H9 (cell line): ENCODE results near the gene MCF2L. TPM values are rescaled to one million over a fixed set of nuclear protein-coding genes. Genes with fewer than 3 reads are reported as not detected.
A peak's percentile ranks its signal among the peaks of the same experiment; 100 is the strongest.

Source experiments
- DNase-seq: peaks from one replicate; pipeline ENCODE4 v3.0.0-alpha.2; 2017
- H2AFZ ChIP-seq: one replicate; pipeline ENCODE4 v1.6.1; 2013; ENCODE audit warnings: mild to moderate bottlenecking, low read length, control low read depth, moderate library complexity
- H2AK5ac ChIP-seq: 2 replicates; pipeline ENCODE4 v1.6.1; 2013; ENCODE audit warnings: low read length, control low read depth, mixed read lengths; ENCODE audit not compliant: insufficient read length
- H2BK120ac ChIP-seq: one replicate; pipeline ENCODE4 v1.6.1; 2013; ENCODE audit warnings: low read depth, mild to moderate bottlenecking, low read length, control low read depth, inconsistent platforms; ENCODE audit not compliant: poor library complexity, severe bottlenecking
- H2BK12ac ChIP-seq: 2 replicates; pipeline ENCODE4 v1.6.1; 2013; ENCODE audit warnings: low read length, control low read depth, mixed read lengths, low read depth; ENCODE audit not compliant: insufficient read length
- H2BK15ac ChIP-seq: 2 replicates; pipeline ENCODE4 v1.6.1; 2013; ENCODE audit warnings: low read depth, low read length, control low read depth
- H2BK20ac ChIP-seq: one replicate; pipeline ENCODE4 v1.6.1; 2013; ENCODE audit warnings: low read depth, mild to moderate bottlenecking, low read length, control low read depth, inconsistent platforms; ENCODE audit not compliant: poor library complexity, severe bottlenecking
- H2BK5ac ChIP-seq: 2 replicates; pipeline ENCODE4 v1.6.1; 2013; ENCODE audit warnings: low read length, control low read depth, mixed read lengths; ENCODE audit not compliant: insufficient read length
- H3K14ac ChIP-seq: 2 replicates; pipeline ENCODE4 v1.6.1; 2013; ENCODE audit warnings: low read length, control low read depth; ENCODE audit not compliant: insufficient read depth
- H3K18ac ChIP-seq: 2 replicates; pipeline ENCODE4 v1.6.1; 2013; ENCODE audit warnings: low read depth, mild to moderate bottlenecking, mixed read lengths, low read length, control low read depth; ENCODE audit not compliant: insufficient read length
- H3K23ac ChIP-seq: 2 replicates; pipeline ENCODE4 v1.6.1; 2013; ENCODE audit warnings: low read length, control low read depth, mixed read lengths, low read depth; ENCODE audit not compliant: insufficient read length
- H3K23me2 ChIP-seq: 2 replicates; pipeline ENCODE4 v1.6.1; 2013; ENCODE audit warnings: low read depth, mild to moderate bottlenecking, mixed read lengths, low read length, control low read depth; ENCODE audit not compliant: insufficient read length, poor library complexity, severe bottlenecking
- H3K27ac ChIP-seq: 2 replicates; pipeline ENCODE4 v1.5.1; 2013; ENCODE audit warnings: low read length, control low read depth, mixed read lengths, low read depth; ENCODE audit not compliant: insufficient read length
- H3K27me3 ChIP-seq: 2 replicates; pipeline ENCODE4 v1.6.1; 2013; ENCODE audit warnings: low read length, control low read depth, inconsistent platforms; ENCODE audit not compliant: insufficient read depth
- H3K4ac ChIP-seq: 2 replicates; pipeline ENCODE4 v1.6.1; 2013; ENCODE audit warnings: low read depth, mild to moderate bottlenecking, control low read depth, inconsistent platforms, low read length, moderate library complexity
- H3K4me1 ChIP-seq: 2 replicates; pipeline ENCODE4 v1.6.1; 2013; ENCODE audit warnings: low read length, control low read depth, inconsistent platforms; ENCODE audit not compliant: insufficient read depth
- H3K4me2 ChIP-seq: 2 replicates; pipeline ENCODE4 v1.6.1; 2013; ENCODE audit warnings: low read length, control low read depth, mixed read lengths; ENCODE audit not compliant: insufficient read length, insufficient read depth
- H3K56ac ChIP-seq: 2 replicates; pipeline ENCODE4 v1.6.1; 2013; ENCODE audit warnings: low read depth, mild to moderate bottlenecking, mixed read lengths, low read length, control low read depth; ENCODE audit not compliant: insufficient read length
- H3K79me1 ChIP-seq: 2 replicates; pipeline ENCODE4 v1.6.1; 2013; ENCODE audit warnings: low read depth, mild to moderate bottlenecking, moderate library complexity, low read length, control low read depth, inconsistent platforms; ENCODE audit not compliant: insufficient read depth, poor library complexity, severe bottlenecking
- H3K79me2 ChIP-seq: 2 replicates; pipeline ENCODE4 v1.6.1; 2013; ENCODE audit warnings: low read length, control low read depth, inconsistent platforms; ENCODE audit not compliant: insufficient read depth
- H3K9ac ChIP-seq: 2 replicates; pipeline ENCODE4 v1.6.1; 2013; ENCODE audit warnings: low read length, control low read depth, mixed read lengths; ENCODE audit not compliant: insufficient read length; ENCODE audit errors: extremely low read depth
- H3K9me3 ChIP-seq: one replicate; pipeline ENCODE4 v1.6.1; 2013; ENCODE audit warnings: low read depth, low read length, inconsistent platforms; ENCODE audit not compliant: control insufficient read depth
- H3T11ph ChIP-seq: one replicate; pipeline ENCODE4 v1.6.1; 2013; ENCODE audit warnings: mild to moderate bottlenecking, low read length, control low read depth, inconsistent platforms
- H4K20me1 ChIP-seq: one replicate; pipeline ENCODE4 v1.6.1; 2013; ENCODE audit not compliant: control insufficient read depth, insufficient read length, insufficient read depth
- H4K5ac ChIP-seq: 2 replicates; pipeline ENCODE4 v1.6.1; 2013; ENCODE audit warnings: low read depth, mild to moderate bottlenecking, mixed read lengths, low read length, control low read depth; ENCODE audit not compliant: insufficient read length
- H4K8ac ChIP-seq: replicated peaks from 2 replicates; pipeline ENCODE4 v1.6.1; 2013; ENCODE audit warnings: low read length, control low read depth, mixed read lengths, low read depth; ENCODE audit not compliant: insufficient read length
- H4K91ac ChIP-seq: 2 replicates; pipeline ENCODE4 v1.6.1; 2013; ENCODE audit warnings: low read depth, mild to moderate bottlenecking, moderate library complexity, mixed read lengths, low read length, control low read depth; ENCODE audit not compliant: insufficient read length
- H3K27ac Mint-ChIP-seq, 3 experiments: 2 replicates in 2 of 3; 3 replicates in 1 of 3; pipeline ENCODE4 v1.8.0; 2020 to 2021; ENCODE audit warnings: mixed read lengths in 3 of 3, mild to moderate bottlenecking in 1 of 3, moderate library complexity in 1 of 3
- H3K27me3 Mint-ChIP-seq: 2 replicates; pipeline ENCODE4 v1.8.0; 2021; ENCODE audit warnings: low read depth, mild to moderate bottlenecking, moderate library complexity, mixed read lengths
- H3K36me3 Mint-ChIP-seq, 3 experiments: 2 replicates in 2 of 3; 3 replicates in 1 of 3; pipeline ENCODE4 v1.8.0; 2020 to 2021; ENCODE audit warnings: low read depth in 3 of 3, mixed read lengths in 3 of 3; ENCODE audit not compliant: insufficient read depth in 1 of 3
- H3K4me1 Mint-ChIP-seq, 2 experiments: 2 replicates each; pipeline ENCODE4 v1.8.0; 2020; ENCODE audit warnings: mixed read lengths in 2 of 2
- H3K4me3 Mint-ChIP-seq, 2 experiments: 2 replicates in 1 of 2; 3 replicates in 1 of 2; pipeline ENCODE4 v1.8.0; 2020 to 2021; ENCODE audit warnings: mild to moderate bottlenecking in 2 of 2, mixed read lengths in 2 of 2, moderate library complexity in 1 of 2
- H3K9me3 Mint-ChIP-seq, 2 experiments: 2 replicates in 1 of 2; 3 replicates in 1 of 2; pipeline ENCODE4 v1.8.0; 2020; ENCODE audit warnings: mild to moderate bottlenecking in 2 of 2, mixed read lengths in 2 of 2, moderate library complexity in 1 of 2
- WGBS: extraction: QIAGEN DNeasy Blood & Tissue Kit; methylation state at CpG from one replicate; pipeline ENCODE4 v1.1.7; 2013; ENCODE audit warnings: missing lambda C conversion rate, low lambda C conversion rate, mixed read lengths; ENCODE audit not compliant: insufficient read length; ENCODE audit errors: extremely low coverage; 5-methylcytosine and 5-hydroxymethylcytosine counted together
- total RNA-seq: library from RNA; stranded (reverse); gene quantifications from 2 replicates; pipeline ENCODE4 v1.2.1, GENCODE V29; 2021
- TF ChIP-seq, protein P1 (sequence below): fragments of 200-600 bp; sonication (generic); conservative IDR thresholded peaks from 3 replicates; pipeline ENCODE4 v1.8.0; 2021; ENCODE audit warnings: antibody characterized with exemption, mild to moderate bottlenecking

The MCF2L gene
- total RNA-seq, 1 experiment from 2014 or later, result 18.5 TPM

DNA sequence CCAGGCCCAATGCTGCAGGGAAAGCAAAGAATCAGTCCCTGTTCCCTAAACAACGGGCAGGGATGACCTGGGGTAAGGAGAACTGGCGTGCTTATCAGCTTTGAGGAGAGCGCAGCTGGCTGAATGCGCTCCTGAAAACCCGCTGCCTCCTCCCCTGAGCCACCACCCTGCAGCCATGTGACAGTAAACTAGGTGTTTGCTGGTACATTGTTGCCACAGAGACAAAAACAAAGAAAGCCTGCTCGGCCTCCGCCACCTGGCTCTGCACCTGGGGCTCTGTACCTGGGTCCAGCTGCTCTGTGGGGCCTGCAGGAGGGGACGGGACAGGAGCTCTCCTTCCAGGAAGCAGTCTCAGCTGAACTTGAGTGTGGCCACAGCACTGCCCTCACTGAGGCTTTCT, 21.8 kb downstream of the MCF2L start:
- H3K4me2 ChIP-seq, result no peak overlapping the region
- no peak overlapping the region for H3K4ac ChIP-seq
- no peak overlapping the region for H4K91ac ChIP-seq
- H2BK120ac ChIP-seq, result peak overlapping the region; percentile 19
- H3K23me2 ChIP-seq, result no peaks in the 10 kb centered on the region
- H2BK20ac ChIP-seq, result no peak overlapping the region
- peak overlapping the region; percentile 35 for H3K14ac ChIP-seq
- no peak overlapping the region for H2BK12ac ChIP-seq
- no peaks in the 10 kb centered on the region; the same call in 1 of the 2 replicates for H3K4me1 ChIP-seq
- no peak overlapping the region for H2BK15ac ChIP-seq
- no peak overlapping the region for H3K56ac ChIP-seq
- peak overlapping the region; percentile 55 for H4K5ac ChIP-seq
- no peaks in the 10 kb centered on the region for H3K79me1 ChIP-seq
- Mint-ChIP-seq H3K27ac (peak overlapping the region in 1 of 3 experiments; percentile 36; a peak in 3 of 7 replicates), H3K9me3 (peaks cover 11 to 14% of the 10 kb centered on the region in 2 experiments), H3K27me3 (peaks cover 7% of the 10 kb centered on the region), H3K4me3 (no peak overlapping the region), H3K4me1 (peaks cover 7 to 15% of the 10 kb centered on the region in 2 experiments), H3K36me3 (peaks cover 10 to 17% (median 14%) of the 10 kb centered on the region in 3 experiments)
- no peak overlapping the region for H4K8ac ChIP-seq
- no CpG with 5 or more reads among the region's 8 CpGs for WGBS
- H3T11ph ChIP-seq, result no peak overlapping the region
- H3K9me3 ChIP-seq, result no peaks in the 10 kb centered on the region
- no peaks in the 10 kb centered on the region for H3K79me2 ChIP-seq
- H3K27ac ChIP-seq, result no peak overlapping the region
- no peak overlapping the region for H2AFZ ChIP-seq
- peak overlapping the region; percentile 78 for H3K18ac ChIP-seq
- TF ChIP-seq, protein P1, sequence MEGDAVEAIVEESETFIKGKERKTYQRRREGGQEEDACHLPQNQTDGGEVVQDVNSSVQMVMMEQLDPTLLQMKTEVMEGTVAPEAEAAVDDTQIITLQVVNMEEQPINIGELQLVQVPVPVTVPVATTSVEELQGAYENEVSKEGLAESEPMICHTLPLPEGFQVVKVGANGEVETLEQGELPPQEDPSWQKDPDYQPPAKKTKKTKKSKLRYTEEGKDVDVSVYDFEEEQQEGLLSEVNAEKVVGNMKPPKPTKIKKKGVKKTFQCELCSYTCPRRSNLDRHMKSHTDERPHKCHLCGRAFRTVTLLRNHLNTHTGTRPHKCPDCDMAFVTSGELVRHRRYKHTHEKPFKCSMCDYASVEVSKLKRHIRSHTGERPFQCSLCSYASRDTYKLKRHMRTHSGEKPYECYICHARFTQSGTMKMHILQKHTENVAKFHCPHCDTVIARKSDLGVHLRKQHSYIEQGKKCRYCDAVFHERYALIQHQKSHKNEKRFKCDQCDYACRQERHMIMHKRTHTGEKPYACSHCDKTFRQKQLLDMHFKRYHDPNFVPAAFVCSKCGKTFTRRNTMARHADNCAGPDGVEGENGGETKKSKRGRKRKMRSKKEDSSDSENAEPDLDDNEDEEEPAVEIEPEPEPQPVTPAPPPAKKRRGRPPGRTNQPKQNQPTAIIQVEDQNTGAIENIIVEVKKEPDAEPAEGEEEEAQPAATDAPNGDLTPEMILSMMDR, result no peak
- DNase-seq, result peak; percentile 79
- no peak overlapping the region for H3K23ac ChIP-seq
- no peaks in the 10 kb centered on the region for H3K27me3 ChIP-seq
- H2BK5ac ChIP-seq, result no peak overlapping the region
- peaks cover 5% of the 10 kb centered on the region for H4K20me1 ChIP-seq
- no peak overlapping the region for H3K9ac ChIP-seq
- H2AK5ac ChIP-seq, result no peak overlapping the region
